ENCODE results near the gene GMFB. TPM values are rescaled to one million over a fixed set of nuclear protein-coding genes. Genes with fewer than 3 reads are reported as not detected.

The GMFB gene
- total and polyA plus RNA-seq, 10 of the 15 experiments (the other 5 are each of a cell fraction or from before 2014, with no cell fraction given) = 29.3 to 71.0 (median 50.8) TPM

- no peak overlapping the region for H3K27ac ChIP-seq (ENCODE audit: control insufficient read depth, insufficient read depth)
- no TSS peak for BruUV-seq (replicated peaks)
- no peak overlapping the region for H3K4me3 ChIP-seq
- H3K27me3 ChIP-seq (replicated peaks in 1 of 2; ENCODE audit: control insufficient read depth in 2 of 2, insufficient read depth in 2 of 2, low read length in 1 of 2) = no peaks in the 10 kb centered on the region
- no peak overlapping the region for H3K4me2 ChIP-seq (ENCODE audit: control insufficient read depth, insufficient read depth)
- no peak overlapping the region for H2AFZ ChIP-seq (ENCODE audit: control insufficient read depth, low read depth, low read length)
- intact Hi-C loops (cut with micrococcal nuclease; ENCODE audit: unreplicated experiment) = no loop called here
- ChIA-PET RAD21 (ENCODE audit: unreplicated experiment) (no interaction called here), CTCF (interaction anchor here (1.2 kb wide), 1 partner anchor 139 kb away, joined by 3 read pairs; no protein-coding TSS in a partner anchor), POLR2A (no interaction called here), SMC1A (ENCODE audit: uncharacterized antibody, unreplicated experiment) (interaction anchor here (1.5 to 2.3 kb wide), 2 partner anchors 12 to 27 kb away, joined by 5 read pairs; partner anchors contain the start of gene CDKN3)
- no peaks in the 10 kb centered on the region for H3K9me3 ChIP-seq (replicated peaks; ENCODE audit: control insufficient read depth, insufficient read depth, low read length)
- no peak for FAIRE-seq
- H3K79me2 ChIP-seq (ENCODE audit: control insufficient read depth, insufficient read depth, low read length) = no peaks in the 10 kb centered on the region; the same call in 1 of the 2 replicates
- no peaks in the 10 kb centered on the region for H3K4me1 ChIP-seq (ENCODE audit: control insufficient read depth, insufficient read depth, low read length)
- WGBS (ENCODE audit: insufficient coverage, insufficient replicate concordance, low lambda C conversion rate, missing lambda C conversion rate) = 100% methylated on average over 2 of the region's 2 CpGs
- DNase-seq (ENCODE audit: low read depth, low spot score) = no peak
- in situ Hi-C loops (cut with MboI) = no loop called here
- H3K36me3 ChIP-seq (ENCODE audit: control insufficient read depth in 2 of 2, insufficient read depth in 2 of 2, low read length in 1 of 2) = peaks cover 8 to 28% of the 10 kb centered on the region in 2 experiments
- H3K9ac ChIP-seq (ENCODE audit: control insufficient read depth, insufficient read depth, low read length) = no peak overlapping the region
- no peak for ATAC-seq
- TF ChIP-seq, protein P1, sequence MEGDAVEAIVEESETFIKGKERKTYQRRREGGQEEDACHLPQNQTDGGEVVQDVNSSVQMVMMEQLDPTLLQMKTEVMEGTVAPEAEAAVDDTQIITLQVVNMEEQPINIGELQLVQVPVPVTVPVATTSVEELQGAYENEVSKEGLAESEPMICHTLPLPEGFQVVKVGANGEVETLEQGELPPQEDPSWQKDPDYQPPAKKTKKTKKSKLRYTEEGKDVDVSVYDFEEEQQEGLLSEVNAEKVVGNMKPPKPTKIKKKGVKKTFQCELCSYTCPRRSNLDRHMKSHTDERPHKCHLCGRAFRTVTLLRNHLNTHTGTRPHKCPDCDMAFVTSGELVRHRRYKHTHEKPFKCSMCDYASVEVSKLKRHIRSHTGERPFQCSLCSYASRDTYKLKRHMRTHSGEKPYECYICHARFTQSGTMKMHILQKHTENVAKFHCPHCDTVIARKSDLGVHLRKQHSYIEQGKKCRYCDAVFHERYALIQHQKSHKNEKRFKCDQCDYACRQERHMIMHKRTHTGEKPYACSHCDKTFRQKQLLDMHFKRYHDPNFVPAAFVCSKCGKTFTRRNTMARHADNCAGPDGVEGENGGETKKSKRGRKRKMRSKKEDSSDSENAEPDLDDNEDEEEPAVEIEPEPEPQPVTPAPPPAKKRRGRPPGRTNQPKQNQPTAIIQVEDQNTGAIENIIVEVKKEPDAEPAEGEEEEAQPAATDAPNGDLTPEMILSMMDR (IDR thresholded peaks at IDR 0.05 in 2 of 3, conservative IDR thresholded peaks at IDR 0.05 in 1 of 3; ENCODE audit: control insufficient read depth in 2 of 3, extremely low read depth in 1 of 3, insufficient read depth in 1 of 3, low read depth in 3 of 3, low read length in 3 of 3) = no peak
- TF ChIP-seq ZSCAN29 (IDR thresholded peaks at IDR 0.05) (no peak), ZNF384 (IDR thresholded peaks at IDR 0.05; ENCODE audit: borderline replicate concordance, low read depth, low read length) (no peak)
- TF ChIP-seq, protein P2, sequence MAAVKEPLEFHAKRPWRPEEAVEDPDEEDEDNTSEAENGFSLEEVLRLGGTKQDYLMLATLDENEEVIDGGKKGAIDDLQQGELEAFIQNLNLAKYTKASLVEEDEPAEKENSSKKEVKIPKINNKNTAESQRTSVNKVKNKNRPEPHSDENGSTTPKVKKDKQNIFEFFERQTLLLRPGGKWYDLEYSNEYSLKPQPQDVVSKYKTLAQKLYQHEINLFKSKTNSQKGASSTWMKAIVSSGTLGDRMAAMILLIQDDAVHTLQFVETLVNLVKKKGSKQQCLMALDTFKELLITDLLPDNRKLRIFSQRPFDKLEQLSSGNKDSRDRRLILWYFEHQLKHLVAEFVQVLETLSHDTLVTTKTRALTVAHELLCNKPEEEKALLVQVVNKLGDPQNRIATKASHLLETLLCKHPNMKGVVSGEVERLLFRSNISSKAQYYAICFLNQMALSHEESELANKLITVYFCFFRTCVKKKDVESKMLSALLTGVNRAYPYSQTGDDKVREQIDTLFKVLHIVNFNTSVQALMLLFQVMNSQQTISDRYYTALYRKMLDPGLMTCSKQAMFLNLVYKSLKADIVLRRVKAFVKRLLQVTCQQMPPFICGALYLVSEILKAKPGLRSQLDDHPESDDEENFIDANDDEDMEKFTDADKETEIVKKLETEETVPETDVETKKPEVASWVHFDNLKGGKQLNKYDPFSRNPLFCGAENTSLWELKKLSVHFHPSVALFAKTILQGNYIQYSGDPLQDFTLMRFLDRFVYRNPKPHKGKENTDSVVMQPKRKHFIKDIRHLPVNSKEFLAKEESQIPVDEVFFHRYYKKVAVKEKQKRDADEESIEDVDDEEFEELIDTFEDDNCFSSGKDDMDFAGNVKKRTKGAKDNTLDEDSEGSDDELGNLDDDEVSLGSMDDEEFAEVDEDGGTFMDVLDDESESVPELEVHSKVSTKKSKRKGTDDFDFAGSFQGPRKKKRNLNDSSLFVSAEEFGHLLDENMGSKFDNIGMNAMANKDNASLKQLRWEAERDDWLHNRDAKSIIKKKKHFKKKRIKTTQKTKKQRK (IDR thresholded peaks at IDR 0.05; ENCODE audit: low read depth, low read length) = no peak
- H4K20me1 ChIP-seq (ENCODE audit: control insufficient read depth, insufficient read depth) = no peaks in the 10 kb centered on the region
Measured at GRCh38 chr14:54425068-54425467, 63.7 kb downstream of the GMFB start.

Other genes starting within 250 kb of the GMFB start
- gene CDKN3, start 92.0 kb downstream of the GMFB start, total RNA-seq (2014; rRNA removed) = 71.0 and 86.9 TPM in 2 replicates
- 99.5 and 99.6 TPM in 2 replicates for gene CDKN3, start 92.0 kb downstream of the GMFB start, total RNA-seq (2014; rRNA removed; fragmentation: Illumina TruSeq; extraction: Trizol)
- gene CDKN3, start 92.0 kb downstream of the GMFB start, total RNA-seq (2021) = 54.9 and 61.8 TPM in 2 replicates
- 111 and 155 TPM in 2 replicates for gene CDKN3, start 92.0 kb downstream of the GMFB start, polyA plus RNA-seq (2011; rRNA removed)
- gene CDKN3, start 92.0 kb downstream of the GMFB start, polyA plus RNA-seq (2014; fragmentation: Illumina TruSeq; extraction: Trizol) = 111 and 118 TPM in 2 replicates
- 100 to 1,000 TPM; 173 to 197 TPM for gene CDKN3, start 92.0 kb downstream of the GMFB start, polyA plus RNA-seq (2014; fragmentation: Nextera tagmentation; extraction: Ambion mirVana)
- 63.4 and 97.0 TPM in 2 replicates for gene CDKN3, start 92.0 kb downstream of the GMFB start, polyA plus RNA-seq (2014; rRNA removed)
- 100 to 1,000 TPM; 149 to 167 TPM for gene CDKN3, start 92.0 kb downstream of the GMFB start, polyA plus RNA-seq (2016; fragmentation: Nextera tagmentation; extraction: Ambion mirVana)
- 48.9 and 51.9 TPM in 2 replicates for gene CNIH1, start 47.6 kb downstream of the GMFB start, total RNA-seq (2014; rRNA removed)
- gene CNIH1, start 47.6 kb downstream of the GMFB start, total RNA-seq (2014; rRNA removed; fragmentation: Illumina TruSeq; extraction: Trizol) = 56.9 and 60.8 TPM in 2 replicates
- gene CNIH1, start 47.6 kb downstream of the GMFB start, total RNA-seq (2021) = 64.5 and 66.0 TPM in 2 replicates
- gene CNIH1, start 47.6 kb downstream of the GMFB start, polyA plus RNA-seq (2011; rRNA removed) = 202 and 230 TPM in 2 replicates
- 97.0 and 109 TPM in 2 replicates for gene CNIH1, start 47.6 kb downstream of the GMFB start, polyA plus RNA-seq (2014; fragmentation: Illumina TruSeq; extraction: Trizol)
- 100 to 1,000 TPM; 206 to 274 TPM for gene CNIH1, start 47.6 kb downstream of the GMFB start, polyA plus RNA-seq (2014; fragmentation: Nextera tagmentation; extraction: Ambion mirVana)
- 73.1 and 86.2 TPM in 2 replicates for gene CNIH1, start 47.6 kb downstream of the GMFB start, polyA plus RNA-seq (2014; rRNA removed)
- 100 to 1,000 TPM; 110 to 112 TPM for gene CNIH1, start 47.6 kb downstream of the GMFB start, polyA plus RNA-seq (2016; fragmentation: Nextera tagmentation; extraction: Ambion mirVana)
- gene CGRRF1, start 20.9 kb upstream of the GMFB start, total RNA-seq (2014; rRNA removed) = 8.0 and 10.6 TPM in 2 replicates
- 9.2 and 10.0 TPM in 2 replicates for gene CGRRF1, start 20.9 kb upstream of the GMFB start, total RNA-seq (2014; rRNA removed; fragmentation: Illumina TruSeq; extraction: Trizol)
- 12.2 and 14.1 TPM in 2 replicates for gene CGRRF1, start 20.9 kb upstream of the GMFB start, total RNA-seq (2021)
- 14.8 and 16.9 TPM in 2 replicates for gene CGRRF1, start 20.9 kb upstream of the GMFB start, polyA plus RNA-seq (2011; rRNA removed)
- gene CGRRF1, start 20.9 kb upstream of the GMFB start, polyA plus RNA-seq (2014; fragmentation: Illumina TruSeq; extraction: Trizol) = 8.7 and 14.2 TPM in 2 replicates
- gene CGRRF1, start 20.9 kb upstream of the GMFB start, polyA plus RNA-seq (2014; fragmentation: Nextera tagmentation; extraction: Ambion mirVana) = 10 to 100 TPM; 32.1 to 47.7 TPM
- gene CGRRF1, start 20.9 kb upstream of the GMFB start, polyA plus RNA-seq (2014; rRNA removed) = 5.5 and 6.9 TPM in 2 replicates
- gene CGRRF1, start 20.9 kb upstream of the GMFB start, polyA plus RNA-seq (2016; fragmentation: Nextera tagmentation; extraction: Ambion mirVana) = 10 to 100 TPM; 19.6 to 20.6 TPM
- gene SAMD4A, start 78.1 kb upstream of the GMFB start, total RNA-seq (2014; rRNA removed) = 0.38 and 0.40 TPM in 2 replicates
- gene SAMD4A, start 78.1 kb upstream of the GMFB start, total RNA-seq (2014; rRNA removed; fragmentation: Illumina TruSeq; extraction: Trizol) = 0.18 and 0.40 TPM in 2 replicates
- gene SAMD4A, start 78.1 kb upstream of the GMFB start, total RNA-seq (2021) = 0.48 and 0.56 TPM in 2 replicates
- gene SAMD4A, start 78.1 kb upstream of the GMFB start, polyA plus RNA-seq (2011; rRNA removed) = 0.22 and 0.39 TPM in 2 replicates
- 0.17 and 0.26 TPM in 2 replicates for gene SAMD4A, start 78.1 kb upstream of the GMFB start, polyA plus RNA-seq (2014; fragmentation: Illumina TruSeq; extraction: Trizol)
- gene SAMD4A, start 78.1 kb upstream of the GMFB start, polyA plus RNA-seq (2014; fragmentation: Nextera tagmentation; extraction: Ambion mirVana) = under 1 TPM; 0.29 to 0.33 TPM
- gene SAMD4A, start 78.1 kb upstream of the GMFB start, polyA plus RNA-seq (2014; rRNA removed) = 0.18 and 0.49 TPM in 2 replicates
- gene SAMD4A, start 78.1 kb upstream of the GMFB start, polyA plus RNA-seq (2016; fragmentation: Nextera tagmentation; extraction: Ambion mirVana) = under 1 TPM; 0.05 to 0.12 TPM